SW 1271 (cell line): ENCODE results near the gene ADARB2.
"Not testable (repeated sequence)": the region's sequence is repeated elsewhere in the genome, so short reads cannot be mapped to it uniquely, and the experiment has no call there.

Experiments used
- DNase-seq, 2 experiments: peaks; one replicate each; lab custom pipeline; 2025; lab: John Stamatoyannopoulos, UW

Gene ADARB2

DNA sequence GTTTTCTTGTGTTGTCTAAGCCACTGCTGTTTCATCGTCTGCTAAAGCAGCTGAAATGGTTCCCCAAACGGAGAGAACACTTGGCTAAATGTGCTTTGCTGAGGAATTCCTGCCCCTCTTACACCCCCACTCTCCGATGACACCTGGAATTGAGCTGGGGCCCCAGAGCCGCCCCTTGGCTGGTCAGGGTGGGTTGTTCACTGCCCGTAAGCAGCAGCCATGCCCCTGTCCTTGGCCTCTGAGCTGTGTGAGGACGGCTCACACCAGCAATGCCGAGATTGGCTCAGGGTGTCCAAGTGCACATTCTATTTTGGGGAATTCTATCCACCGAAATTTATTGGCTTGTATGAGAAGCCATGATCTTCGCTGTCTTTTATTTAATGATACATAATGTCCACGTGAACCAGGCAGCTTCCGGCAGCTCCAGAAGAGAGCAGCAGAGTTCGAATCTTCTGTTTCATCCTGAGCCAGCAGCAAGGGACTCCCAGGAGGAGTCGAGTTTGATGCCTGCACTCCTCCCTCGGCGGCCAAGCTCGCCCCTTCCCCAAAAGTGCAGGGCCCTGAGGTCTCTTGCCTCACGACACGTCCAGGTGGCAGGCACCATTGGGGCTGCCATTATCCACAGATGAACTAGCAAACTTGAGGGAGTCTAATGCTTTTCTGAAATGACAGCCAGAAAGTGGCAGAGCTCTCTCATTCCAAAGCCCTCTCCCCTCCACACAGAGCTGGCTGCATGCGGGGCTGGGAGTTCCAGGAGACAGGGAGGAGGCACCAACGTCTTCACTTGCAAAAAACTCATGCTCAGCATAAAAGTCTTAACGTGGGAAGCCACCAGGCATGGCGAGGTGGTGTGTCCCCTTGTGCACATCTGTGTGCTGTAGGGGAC is 567.1 kb downstream of the ADARB2 start:
- no peak for DNase-seq

GRCh38 chr10:1169186-1169885 is 568.0 kb downstream of the ADARB2 start:
- no peak for DNase-seq

GRCh38 chr10:1168763-1169162 is 568.6 kb downstream of the ADARB2 start:
- no peak for DNase-seq

DNA sequence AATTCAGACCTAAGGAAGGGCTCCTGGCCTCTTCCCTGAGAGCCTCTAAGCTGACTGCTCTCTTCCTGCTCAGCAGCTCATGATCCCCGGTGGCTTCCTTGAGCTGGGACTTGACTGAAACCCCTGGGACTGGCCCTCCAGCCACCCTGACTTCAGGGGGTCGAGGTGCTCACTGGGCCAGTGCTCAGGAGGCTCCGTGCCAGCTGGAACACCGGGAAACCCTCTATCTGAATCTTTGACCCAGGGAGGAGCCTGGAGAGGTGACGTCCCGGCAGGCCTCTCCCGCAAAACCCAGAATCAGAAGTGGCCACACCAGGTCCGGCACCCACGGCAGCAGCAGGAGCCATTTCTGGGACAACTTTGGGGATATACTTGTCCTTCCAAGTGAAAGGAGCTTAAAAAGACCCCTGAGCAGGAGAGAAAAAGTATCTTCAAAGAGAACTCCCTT is 570.5 kb downstream of the ADARB2 start:
- no peak for DNase-seq

GRCh38 chr10:1166101-1166827 is 571.1 kb downstream of the ADARB2 start:
- DNase-seq, result no peak

- DNase-seq, result no peak
Measured at GRCh38 chr10:1163831-1164230, 573.5 kb downstream of the ADARB2 start.

- DNase-seq, result no peak
Measured at GRCh38 chr10:1163204-1163660, 574.1 kb downstream of the ADARB2 start.

DNA sequence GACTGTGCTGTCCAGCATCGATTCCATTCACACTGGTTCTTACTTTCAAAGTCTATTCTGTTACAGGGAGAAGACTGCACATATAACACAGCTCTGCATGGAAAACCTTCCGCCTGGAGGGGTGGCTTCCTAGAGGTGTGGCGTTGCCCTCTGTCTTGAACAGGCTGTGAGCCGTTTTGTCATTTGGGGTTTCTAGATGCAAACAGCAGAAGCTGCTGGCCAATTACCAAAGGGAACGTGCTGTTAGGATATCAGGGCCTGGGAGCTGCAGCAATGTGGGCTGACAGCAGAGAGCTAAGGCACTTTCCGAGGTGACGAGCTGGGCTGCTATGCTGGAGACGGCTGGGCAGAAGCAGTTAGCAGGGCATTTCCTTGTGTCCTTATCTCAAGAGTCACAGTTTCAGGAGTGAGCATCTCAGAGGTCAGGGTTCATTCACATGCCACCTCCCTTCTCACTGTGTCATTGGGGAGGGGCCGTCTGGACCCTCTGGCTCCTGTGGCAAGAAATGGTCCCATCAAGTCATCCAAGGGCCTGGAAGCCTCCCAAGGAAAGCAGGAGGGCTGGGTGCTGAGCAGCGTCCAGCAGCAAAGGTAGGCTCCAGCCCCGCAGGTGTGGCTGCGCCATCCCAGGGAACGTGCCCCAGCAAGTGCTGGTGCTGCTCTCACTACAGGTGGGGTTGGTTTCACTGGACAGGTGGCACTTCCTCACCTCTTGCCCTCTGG is 574.7 kb downstream of the ADARB2 start:
- DNase-seq, result no peak

DNA sequence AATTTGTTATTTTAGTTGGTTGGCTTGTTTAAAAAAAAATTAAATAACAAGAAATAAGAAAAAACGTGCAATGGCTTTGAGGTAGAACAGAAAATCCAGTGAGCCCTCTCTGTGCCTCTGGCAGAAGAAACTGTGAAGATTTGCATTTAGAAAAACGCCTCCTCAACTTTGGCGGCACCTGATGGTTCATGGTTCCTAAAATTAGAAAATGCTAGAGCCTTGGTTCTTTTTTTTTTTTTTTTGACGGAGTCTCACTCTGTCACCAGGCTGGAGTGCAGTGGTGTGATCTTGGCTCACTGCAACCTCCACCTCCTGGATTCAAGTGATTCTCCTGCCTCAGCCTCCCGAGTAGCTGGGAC is 576.0 kb downstream of the ADARB2 start:
- not testable (repeated sequence) for DNase-seq

GRCh38 chr10:1160561-1161314 is 576.6 kb downstream of the ADARB2 start:
- DNase-seq, result no peak

GRCh38 chr10:1159131-1160061 is 577.9 kb downstream of the ADARB2 start:
- no peak for DNase-seq

DNA sequence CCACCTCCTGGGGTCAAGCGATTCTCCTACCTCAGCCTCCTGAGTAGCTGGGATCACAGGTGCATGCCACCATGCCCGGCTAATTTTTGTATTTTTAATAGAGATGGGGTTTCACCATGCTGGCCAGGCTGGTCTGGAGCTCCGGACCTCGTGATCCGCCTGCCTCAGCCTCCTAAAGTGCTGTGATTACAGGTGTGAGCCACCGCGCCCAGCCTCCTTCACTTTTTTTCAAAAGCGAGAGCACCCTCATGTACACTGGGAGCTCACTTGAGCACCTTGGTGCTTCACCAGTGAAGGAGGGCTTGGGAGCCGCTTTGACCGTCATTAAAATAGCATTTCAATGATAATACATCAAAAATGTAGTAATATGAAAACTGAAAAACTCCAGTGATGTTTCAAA is 578.8 kb downstream of the ADARB2 start:
- not testable (repeated sequence) for DNase-seq

DNA sequence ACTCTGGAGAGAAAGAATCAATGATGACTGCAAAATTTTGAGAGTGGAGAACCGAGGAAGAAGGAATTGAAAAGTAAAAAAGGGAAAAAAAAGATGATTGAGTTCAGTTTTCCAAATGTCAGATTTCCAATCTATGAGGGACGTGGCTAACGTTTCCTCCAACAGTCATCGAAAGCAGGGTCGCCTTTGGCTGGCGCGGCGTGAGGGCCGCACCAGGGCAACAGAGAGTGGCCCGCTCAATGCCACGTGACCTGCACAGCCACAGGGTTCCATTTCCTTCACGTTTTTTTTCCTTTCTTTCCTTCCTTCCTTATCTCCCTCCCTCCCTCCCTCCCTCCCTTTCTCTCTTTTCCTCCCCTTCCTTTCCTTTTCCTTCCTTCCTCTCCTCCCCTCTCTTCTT is 579.3 kb downstream of the ADARB2 start:
- DNase-seq, result no peak

- no peak for DNase-seq
Measured at GRCh38 chr10:1157615-1157933, 579.8 kb downstream of the ADARB2 start.

DNA sequence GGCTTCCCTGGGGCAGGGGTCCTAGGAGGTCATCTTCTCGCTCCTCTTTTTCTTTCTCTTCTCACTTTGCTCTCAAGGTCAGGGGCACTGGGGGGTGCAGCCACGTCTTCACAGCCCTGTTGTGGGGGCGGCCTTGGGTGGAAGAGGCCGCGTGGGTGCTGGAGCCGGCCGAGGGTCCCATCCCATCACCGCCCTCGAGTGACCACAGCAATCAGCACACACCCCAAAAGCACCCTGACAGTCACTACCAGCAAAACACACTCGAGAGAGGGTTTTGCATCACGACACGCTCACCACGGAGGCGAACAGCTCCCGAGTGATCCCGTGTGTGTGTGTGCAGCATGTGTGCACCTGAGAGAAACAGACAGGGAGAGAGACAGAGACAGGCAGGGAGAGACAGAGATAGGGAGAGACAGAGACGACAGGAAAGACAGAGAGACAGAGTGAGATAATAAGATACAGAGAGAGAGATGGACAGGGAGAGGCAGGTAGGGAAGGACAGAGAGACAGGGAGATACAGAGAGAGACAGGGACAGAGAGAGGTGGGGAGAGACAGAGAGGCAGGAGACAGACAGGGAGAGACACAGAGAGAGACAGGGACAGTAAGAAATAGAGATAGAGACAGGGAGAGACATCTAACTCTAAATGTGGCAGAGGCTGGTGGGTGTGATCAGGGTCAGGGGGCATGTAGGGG is 580.3 kb downstream of the ADARB2 start:
- DNase-seq, result no peak

GRCh38 chr10:1156616-1156886 is 580.8 kb downstream of the ADARB2 start:
- DNase-seq, result no peak

DNA sequence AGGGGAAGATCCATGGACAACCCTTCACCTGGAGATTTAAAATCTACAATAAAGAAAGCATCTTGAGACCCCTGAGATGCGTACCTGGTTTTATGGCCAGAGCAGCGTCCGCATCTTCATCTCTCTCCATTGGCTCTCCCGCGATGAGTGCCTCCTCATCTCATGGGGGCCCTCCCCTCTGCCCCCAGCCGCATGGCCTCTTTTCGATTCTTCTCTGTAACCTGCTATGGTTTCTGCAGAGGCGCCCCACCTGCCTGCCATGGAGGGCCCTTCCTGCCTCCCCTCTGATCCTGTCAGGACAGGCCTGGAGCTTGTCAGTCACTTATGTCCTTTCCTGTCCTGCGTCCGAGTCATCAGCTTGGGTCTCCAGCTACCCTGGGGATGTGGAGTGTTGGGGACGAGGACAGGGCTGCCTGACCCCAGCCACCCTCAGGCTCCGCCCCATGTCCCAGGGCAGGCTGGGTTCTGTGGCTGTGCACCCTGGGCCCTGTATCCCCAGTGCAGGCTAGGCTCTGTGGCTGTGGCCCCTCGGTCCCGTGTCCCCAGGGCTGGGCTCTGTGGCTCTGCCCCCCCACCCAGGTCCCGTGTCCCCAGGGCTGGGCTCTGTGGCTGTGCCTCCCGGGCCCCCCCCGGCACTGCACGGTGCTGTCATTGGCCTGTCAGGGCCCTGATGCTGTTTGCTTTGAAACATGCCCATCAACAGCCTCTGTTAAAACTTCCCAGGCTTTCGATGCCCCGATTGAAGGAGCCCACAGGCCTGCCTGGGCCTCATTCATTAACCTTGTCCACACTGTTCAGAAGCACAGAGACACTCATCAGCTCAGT is 581.3 kb downstream of the ADARB2 start:
- DNase-seq, result no peak

- no peak for DNase-seq
Measured at GRCh38 chr10:1154531-1155295, 582.6 kb downstream of the ADARB2 start.
